Measurements from ENCODE around the gene ECE1.
A peak's percentile ranks its signal among the peaks of the same experiment; 100 is the strongest.

Gene ECE1

DNA sequence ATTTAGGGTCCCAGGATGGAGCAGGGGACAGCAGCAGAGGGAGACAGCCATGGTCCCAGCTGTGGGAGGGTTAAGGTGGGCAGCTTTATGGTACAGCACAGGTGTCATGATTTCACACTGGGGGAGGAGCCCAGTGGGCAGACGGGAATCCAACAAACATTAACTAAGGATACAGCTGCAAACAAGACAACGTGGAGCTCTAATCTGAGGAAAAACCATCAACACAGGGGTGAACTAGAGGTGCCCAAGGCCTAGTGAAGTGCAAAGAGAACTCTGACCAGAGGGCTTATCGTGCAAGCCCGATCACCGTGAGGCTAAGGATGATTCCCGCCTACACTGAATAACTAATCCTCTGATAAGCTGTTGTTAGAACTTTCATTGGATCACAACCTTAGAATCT, 18.7 kb downstream of the ECE1 start:
- no peak overlapping the region for H3K27ac ChIP-seq
- no peak for DNase-seq (ENCODE audit: low read depth, low spot score)

DNA sequence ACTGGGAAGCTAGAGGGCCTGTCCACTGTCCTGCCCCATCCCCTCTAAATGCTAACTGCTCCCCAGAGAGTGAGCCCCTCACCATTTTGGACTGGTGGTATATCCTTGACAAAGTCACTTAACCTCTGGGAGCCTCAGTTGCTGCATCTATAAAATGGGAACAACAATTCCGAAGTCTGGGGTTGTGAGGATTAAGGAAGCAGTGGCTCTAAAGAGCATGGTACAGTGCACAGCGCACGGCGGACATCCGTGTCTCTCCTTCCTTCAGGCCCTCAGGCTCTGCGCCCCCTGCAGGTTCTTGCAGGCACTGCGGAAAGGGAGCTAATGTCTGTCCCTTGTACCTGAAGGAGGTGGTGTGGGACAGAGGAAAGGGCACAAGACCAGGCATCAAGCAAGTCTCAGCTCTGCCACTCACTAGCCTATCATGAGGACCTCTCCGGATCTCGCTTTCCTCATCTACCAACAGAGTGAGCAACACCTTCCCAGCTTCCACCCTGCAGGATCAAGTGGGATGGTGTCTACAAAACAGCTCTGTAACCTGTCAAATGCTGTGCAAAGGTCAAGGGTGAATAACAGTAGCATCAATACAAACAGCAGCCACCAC, 20.1 kb downstream of the ECE1 start:
- H3K27ac ChIP-seq, result no peak overlapping the region

DNA sequence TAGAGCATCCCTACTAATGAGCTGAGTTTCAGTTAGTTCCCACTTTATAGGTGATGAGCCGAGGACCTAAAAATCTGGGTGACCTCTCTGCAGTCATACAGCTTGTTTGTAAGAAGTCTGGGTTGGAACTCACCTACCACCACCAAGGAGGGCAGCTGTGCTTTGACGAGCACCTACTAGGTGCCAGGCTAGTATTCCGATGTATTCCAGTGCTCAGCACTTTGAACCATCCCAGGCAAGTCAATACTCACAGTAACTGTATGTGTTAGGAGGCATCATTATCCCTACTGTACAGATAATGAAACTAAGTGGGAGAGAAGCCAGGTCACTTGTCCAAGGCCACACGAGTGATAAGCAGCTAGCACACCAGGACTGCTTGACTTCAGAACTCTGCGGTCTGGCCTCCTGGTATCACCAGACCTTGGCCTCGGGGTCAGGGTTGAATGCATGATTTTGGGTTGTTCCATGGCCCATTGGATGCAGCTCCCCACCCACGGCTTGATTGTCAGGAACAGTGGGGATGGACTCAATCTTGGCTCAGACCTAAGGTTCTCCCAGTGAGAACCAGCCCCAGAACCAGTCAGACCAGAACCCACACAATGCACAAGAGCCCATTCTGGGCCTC, 20.7 kb downstream of the ECE1 start:
- no peak for DNase-seq (ENCODE audit: low read depth, low spot score)
- H3K27ac ChIP-seq, result no peak overlapping the region

More for the DNA sequence above, 20.1 kb downstream of the ECE1 start:
- DNase-seq (ENCODE audit: low read depth, low spot score), result no peak

DNA sequence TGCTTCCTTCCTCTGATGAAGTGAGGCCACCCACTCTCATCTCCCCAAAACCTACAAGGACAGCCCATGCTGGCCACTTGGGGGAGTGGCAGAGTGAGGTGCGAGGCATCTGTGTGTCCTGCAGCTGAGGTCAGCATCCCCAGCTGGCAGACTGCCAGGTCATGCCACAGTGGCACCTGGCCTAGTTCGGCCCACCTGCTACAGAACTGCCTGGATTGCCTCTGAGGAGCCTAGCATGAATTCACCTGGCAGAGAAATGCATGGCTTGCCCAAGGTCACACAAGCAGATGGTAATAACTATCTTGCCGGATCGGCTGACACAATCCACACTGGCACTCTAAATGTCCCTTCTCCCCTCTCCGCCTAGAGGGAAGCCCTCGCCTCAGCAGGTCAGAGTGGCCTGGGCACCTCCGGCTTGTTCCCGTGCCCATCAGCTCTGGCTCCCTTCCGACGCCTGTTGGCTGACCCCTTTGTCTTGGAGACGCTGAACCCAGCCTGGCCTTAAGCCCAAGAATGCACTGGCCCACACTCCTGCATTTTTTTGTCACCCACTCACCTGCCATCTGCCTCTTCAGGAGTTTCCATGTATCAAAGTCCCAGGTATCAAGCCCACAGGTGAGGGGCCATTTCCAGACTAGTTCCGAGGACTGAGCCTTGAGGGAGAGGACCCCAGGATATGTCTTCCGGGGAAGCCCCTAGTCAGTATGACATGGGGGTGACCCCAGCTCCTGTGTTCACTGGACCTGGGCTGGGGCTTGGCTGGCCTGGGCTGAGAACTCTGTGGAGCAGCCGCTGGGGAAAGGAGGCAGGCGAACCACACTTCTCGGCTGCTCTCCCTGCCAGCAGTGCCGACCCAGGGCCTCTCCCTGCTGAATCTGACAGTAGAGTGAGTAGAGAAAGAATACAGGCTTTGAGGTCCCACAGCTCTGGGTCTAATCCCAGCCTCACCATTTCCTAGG, 21.7 kb downstream of the ECE1 start:
- H3K27ac ChIP-seq, result no peak overlapping the region

DNA sequence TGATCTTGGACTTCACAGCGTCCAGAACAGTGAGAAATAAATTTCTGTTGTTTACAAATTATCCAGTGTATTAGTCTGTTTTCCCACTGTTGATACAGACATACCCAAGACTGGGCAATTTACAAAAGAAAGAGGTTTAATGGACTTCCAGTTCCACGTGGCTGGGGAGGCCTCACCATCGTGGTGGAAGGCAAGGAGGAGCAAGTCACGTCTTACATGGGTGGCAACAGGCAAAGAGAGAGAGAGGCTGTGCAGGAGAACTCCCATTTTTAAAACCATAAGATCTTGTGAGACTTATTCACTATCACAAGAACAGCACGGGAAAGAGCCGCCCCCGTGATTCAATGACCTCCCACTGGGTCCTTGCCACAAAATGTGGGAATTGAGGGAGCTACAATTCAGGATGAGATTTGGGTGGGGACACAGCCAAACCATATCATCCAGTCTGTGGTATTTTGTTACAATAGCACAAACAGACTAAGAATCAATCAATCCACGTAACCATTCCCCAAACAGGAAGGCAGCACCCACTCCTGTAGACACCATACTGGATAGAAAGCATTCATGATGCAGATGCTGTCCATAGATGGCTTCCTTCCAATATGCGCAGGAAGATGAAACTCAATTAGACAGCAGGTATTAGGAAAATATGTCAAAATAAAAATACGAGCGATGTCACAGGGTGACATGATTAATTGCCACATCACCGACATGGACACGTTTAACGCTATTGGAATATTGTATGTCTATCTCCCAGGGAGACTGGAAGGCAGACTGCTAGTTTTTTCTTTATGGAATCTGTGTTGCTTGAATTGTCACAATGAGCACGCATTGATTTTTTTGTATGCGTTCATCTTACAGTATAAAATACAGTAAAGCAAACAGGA, 22.8 kb downstream of the ECE1 start:
- no peak for DNase-seq (ENCODE audit: low read depth, low spot score)
- no peak overlapping the region for H3K27ac ChIP-seq

More for the DNA sequence above, 21.7 kb downstream of the ECE1 start:
- DNase-seq (ENCODE audit: low read depth, low spot score), result no peak

DNA sequence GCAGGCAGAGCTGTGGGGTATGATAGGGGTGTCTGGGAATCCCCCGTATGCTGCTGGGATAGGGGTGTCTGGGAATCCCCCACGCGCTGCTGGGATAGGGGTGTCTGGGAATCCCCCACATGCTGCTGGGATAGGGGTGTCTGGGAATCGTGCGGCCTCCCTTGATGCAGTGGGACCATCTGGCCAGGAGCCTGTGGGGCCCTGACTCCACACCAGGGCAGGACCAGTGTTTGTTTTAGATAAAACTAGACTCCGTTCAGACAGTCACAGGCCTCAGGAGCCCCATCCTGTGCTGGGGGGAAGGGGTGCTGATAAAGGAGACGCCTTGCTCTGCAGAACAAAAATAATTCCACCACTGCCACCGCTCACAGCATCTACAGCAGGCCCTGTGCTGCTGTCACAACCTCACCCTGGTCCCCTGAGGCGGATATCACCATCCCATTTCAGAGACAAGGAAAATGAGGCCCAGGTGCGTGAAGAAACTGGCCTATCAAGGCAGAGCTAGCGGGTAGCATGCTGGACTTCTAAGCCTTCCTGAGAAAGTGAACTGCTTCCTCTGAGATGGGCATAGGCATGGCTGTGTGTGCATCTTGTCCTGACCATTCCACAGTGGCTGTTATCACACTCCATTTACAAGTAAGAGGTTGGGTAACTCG, 24.0 kb downstream of the ECE1 start:
- DNase-seq (ENCODE audit: low read depth, low spot score), result no peak
- no peak overlapping the region for H3K27ac ChIP-seq

DNA sequence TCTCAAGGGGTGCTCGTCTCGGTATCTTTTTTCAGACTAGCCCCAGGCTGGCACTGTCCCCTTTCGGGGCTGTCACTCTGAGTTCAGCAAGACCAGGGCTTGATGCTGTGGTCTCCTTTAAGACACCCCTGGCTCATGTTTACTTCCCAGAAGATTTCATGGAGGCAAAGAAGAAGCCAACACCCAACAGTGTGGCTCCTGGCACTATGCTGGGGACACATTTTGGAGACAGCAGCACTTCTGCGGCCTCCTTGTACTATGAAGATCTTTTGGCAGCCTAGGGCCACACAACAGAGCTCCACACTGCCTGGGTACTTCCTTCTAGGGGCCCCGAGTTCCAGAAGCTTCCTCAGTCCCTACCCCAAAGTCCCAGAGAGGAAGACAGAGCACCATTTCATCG, 24.6 kb downstream of the ECE1 start:
- H3K27ac ChIP-seq, result peak overlapping the region; percentile 54

DNA sequence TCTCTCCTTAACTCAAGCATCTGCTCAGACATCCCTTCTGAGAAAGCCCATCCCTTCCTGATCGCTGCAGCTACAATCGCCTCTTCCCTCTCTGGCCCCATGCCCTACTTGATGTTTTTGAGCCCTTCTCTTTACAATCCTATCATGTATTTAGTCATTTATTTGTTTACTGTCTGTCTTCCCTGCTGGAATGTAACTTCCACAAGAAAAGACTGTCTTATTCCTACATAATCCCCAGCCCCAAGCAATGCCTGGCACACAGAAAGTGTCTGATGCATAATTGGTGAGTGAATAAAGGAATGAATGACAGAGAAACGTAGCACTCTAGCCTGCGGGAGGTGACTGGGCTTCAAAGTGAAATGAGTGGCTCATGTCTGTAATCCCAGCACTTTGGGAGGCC, 25.4 kb downstream of the ECE1 start:
- peak overlapping the region; percentile 54 for H3K27ac ChIP-seq
- DNase-seq (ENCODE audit: low read depth, low spot score), result no peak

More for the DNA sequence above, 24.6 kb downstream of the ECE1 start:
- no peak for DNase-seq (ENCODE audit: low read depth, low spot score)

DNA sequence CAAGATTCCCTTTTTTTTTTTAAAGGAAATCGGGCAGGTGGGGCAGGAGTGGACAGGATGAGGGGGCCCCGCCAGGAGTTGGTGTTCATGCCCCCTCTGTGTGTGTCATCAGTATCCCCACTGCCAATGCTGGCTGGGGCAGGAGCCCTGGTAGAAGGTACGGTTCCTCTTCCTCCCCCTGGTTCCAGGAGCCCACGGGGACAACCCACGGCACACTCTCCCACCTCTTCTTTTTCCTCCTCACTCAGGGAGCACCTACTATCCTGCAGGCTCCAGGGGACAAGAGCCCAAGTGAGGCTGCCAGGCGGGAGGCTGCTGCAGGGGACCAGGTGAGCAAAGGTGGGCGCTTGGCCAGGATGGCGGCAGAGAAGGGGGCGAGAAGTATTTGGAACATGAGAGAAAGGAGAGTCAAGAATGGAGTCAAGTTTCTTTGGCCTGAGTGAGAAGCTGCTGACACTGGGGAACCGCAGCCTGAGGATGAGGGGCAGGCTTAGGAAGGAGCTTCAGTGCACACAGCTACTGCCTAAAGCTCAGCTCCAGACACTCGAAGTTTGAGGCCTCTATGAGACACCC, 26.5 kb downstream of the ECE1 start:
- no peak for DNase-seq (ENCODE audit: low read depth, low spot score)
- no peak overlapping the region for H3K27ac ChIP-seq

DNA sequence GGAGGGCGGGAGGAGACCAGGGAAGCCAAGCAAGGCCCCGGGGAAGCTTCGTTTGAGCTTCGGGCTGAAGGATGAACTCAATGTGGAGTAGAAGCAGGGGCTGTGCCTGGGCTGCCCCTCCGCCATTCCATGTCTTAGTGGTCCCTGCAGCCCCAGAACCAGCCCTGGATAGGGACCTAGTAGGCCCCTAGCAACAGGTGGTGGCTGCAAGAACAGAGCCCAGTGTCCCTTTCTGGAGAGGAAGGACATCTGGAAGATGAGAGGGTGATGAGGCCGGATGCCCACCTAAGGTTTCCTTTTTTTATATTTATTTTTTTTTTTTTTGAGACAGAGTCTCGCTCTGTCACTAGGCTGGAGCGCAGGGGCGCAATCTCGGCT, 27.2 kb downstream of the ECE1 start:
- DNase-seq (ENCODE audit: low read depth, low spot score), result no peak
- no peak overlapping the region for H3K27ac ChIP-seq

DNA sequence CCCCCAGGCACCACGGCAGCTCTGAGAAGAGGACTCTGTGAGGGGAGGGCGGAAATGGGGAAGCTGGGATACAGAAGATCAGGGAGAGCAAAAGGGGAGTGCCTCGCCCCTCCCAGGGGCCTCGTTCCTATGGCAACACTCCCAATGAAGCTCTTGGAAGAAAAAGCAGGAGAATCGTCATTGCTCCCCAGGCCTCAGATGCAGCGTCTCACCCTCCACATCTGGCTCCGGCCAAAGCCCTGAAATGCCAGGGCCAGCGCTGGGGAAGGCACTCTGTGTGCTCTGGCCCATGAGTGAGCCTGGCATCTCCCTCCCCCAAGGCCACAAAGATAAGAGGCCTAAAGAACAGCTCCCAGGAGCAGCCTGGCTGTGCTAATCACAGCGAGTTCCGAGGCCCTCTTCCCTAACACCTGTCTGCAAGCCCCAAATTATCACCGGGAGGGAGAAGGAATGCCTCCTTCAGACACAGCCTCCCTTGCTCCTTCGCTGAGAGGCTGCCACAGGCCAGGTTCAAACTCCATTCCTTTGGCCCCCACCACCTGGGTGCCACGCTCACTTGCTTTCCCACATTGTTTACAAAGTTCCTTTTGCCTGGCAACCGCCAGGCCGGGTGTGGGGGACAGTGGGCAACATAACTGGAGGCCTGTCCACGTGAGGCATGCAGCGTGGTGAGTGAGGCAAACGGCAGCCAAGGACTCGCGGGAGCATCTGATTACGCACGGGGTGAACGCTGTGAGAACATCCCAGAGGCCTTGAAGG, 27.8 kb downstream of the ECE1 start:
- peak overlapping the region; percentile 60 for H3K27ac ChIP-seq
- DNase-seq (ENCODE audit: low read depth, low spot score), result no peak

DNA sequence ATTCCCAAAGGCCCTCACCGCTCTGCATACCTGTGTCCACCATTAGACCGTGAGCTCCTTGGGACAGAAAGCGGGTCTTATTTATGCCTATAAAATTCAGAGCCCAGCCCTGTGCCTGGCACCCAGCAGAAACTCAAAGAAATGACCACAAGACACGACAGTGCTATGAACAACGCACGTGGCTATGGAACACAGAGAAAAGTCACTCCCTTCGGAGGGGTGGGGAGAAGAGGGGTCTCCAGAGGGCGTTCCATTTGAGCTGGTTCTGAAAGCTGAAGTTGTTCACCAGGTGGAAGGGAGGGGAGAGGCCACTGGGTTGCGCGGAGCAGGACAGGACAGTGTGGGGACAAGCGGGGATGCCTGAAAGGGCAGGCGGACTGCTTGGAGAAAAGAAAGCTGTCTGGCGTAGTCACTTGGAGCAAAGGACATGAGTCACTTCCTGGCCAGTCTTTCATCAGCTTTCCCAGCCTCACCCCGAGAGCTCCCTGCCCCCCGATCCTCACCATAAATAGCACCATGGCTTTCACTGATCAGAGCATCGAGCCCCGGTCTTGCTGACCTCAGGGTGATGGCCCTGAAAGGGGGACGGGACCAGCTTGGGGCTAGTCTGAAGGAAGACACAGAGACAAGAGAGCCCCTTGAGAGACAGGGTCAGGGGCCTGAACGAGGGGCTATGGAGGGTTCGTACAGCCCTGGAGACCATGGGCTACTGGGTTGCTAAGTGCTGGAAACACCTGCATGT, 28.5 kb downstream of the ECE1 start:
- no peak for DNase-seq (ENCODE audit: low read depth, low spot score)
- H3K27ac ChIP-seq, result peak overlapping the region; percentile 60

DNA sequence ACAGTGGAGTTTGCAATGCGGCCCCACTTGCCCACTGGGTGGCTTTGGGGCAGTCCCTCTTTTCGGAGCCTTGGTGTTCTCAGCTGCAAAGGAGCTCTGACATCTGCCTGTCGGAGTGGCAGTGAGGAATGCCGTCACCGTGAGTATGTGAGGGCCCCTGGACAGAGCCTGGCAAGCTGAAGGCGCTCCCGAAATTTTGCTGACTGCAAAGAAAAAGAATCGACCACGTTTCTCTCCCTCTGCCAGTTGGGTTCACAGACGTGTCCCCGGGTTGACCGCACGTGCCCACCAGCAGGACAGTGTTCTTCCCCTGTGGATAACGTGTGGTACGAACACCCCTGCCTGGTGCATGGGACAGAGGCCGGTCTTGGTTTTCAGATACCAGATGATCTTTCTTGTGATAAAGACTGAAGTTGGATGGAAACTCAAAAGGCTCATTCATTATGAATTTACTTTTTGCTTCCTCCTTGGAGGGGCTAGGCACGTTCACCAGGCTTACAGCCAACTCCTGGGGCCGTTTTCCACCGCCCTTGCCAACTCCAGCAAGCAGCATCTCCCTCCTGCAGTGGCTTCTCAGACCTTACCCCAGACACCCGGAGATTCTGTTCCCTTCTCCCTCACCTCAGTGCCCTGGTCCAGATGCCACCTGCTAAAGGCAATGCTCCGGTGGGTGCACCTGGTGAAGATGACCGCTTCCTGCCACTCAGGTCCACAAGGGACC, 29.7 kb downstream of the ECE1 start:
- DNase-seq (ENCODE audit: low read depth, low spot score), result no peak
- no peak overlapping the region for H3K27ac ChIP-seq

DNA sequence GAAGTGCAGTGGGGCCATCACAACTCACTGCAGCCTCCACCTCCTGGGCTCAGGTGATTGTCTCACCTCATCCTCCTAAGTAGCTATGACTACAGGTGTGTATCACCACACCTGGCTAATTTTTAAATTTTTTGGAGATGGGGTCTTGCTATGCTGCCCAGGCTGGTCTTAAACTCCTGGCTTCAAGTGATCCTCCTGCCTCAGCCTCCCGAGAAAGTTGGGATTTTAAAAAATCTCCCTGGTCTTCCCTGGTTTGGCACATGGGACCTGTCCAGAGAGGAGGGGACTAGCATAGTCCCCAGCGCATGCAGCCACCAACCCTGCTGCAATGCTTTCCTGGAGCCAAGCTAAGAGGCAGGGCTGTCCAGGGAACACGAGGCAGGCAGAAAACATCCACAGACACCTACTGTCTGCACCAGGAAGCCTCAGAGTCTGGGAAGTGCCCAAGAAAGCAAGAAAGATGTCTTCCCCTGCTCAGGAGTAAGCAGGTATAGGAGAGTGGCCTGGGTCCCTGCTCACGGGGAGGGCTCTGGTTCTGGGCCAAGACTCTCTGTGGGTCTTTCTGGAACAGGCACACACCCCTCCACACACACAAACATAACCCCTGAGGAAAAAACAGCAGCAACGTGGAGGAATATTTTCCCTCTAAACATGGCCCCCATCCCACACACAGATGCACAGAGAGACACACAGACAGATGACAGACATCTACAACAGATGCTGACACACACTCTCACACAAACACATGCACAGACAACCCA, 30.8 kb downstream of the ECE1 start:
- no peak for DNase-seq (ENCODE audit: low read depth, low spot score)
- H3K27ac ChIP-seq, result no peak overlapping the region

DNA sequence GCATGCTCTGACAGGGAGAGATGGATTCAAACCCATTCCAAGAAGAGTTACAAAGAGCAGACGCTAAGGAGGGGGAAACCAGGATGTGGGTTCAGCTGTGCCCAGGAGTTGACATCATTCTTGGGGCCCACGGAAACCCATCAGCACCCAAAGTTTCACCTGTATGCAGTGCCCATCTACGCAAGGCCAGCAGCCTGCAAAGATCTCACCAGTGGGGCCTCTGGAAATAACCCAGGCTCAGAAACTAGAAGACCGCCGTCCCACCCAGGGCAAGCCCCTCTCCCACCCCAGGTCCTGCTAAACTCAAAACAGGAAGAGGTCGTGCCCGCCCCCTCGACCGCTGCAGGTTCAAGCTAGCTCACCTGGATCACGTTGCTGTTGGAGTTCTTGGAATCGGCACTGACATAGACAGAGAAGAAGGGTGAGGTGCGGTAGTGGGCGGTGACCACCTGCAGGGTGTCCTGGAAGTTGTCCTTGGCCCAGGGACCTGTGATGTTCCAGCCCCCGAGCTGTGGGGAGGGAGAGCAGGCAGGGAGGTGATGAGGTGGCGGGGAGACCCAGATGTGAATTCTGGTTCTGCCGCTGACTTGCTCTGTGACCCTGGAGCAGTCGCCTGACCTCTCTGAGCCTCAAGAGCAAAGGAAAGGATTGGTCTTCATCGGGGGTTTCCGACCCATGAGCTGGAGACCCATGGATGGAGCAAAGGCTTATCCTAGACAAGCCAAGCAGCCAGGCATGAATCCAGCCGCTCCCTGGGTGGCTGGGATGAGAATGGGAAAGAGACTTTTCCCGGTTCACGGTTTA, 31.7 kb downstream of the ECE1 start:
- no peak for DNase-seq (ENCODE audit: low read depth, low spot score)
- H3K27ac ChIP-seq, result no peak overlapping the region

All from epithelial cell of prostate (primary cell).